Neural crest cell (in vitro differentiated cells): Measurements from ENCODE around the gene CD200R1. TPM values are rescaled to one million over a fixed set of nuclear protein-coding genes. Genes with fewer than 3 reads are reported as not detected.

Source experiments
- DNase-seq: peaks from one replicate; pipeline ENCODE4 v3.0.0; 2021; ENCODE audit warnings: low read depth, mixed read lengths, low spot score
- H3K27ac Mint-ChIP-seq: one replicate; pipeline ENCODE4 v1.8.0; 2021; ENCODE audit warnings: mild to moderate bottlenecking, mixed read lengths; ENCODE audit not compliant: unreplicated experiment
- H3K27me3 Mint-ChIP-seq: 2 replicates; pipeline ENCODE4 v1.8.0; 2021; ENCODE audit warnings: low read depth, mild to moderate bottlenecking, mixed read lengths
- H3K36me3 Mint-ChIP-seq: 2 replicates; pipeline ENCODE4 v1.8.0; 2021; ENCODE audit warnings: low read depth, mild to moderate bottlenecking, mixed read lengths
- H3K4me1 Mint-ChIP-seq: 2 replicates; pipeline ENCODE4 v1.8.0; 2021; ENCODE audit warnings: mixed read lengths
- H3K4me3 Mint-ChIP-seq: one replicate; pipeline ENCODE4 v1.8.0; 2021; ENCODE audit warnings: mild to moderate bottlenecking, mixed read lengths
- H3K9me3 Mint-ChIP-seq: 2 replicates; pipeline ENCODE4 v1.8.0; 2021; ENCODE audit warnings: mixed read lengths
- CTCF ChIP-seq: fragments of 200-600 bp; sonication (generic); conservative IDR thresholded peaks from 2 replicates; pipeline ENCODE4 v1.5.0; 2021; ENCODE audit warnings: antibody characterized with exemption, mild to moderate bottlenecking
- total RNA-seq: library from RNA; stranded (reverse); gene quantifications from 2 replicates; pipeline ENCODE4 v1.2.1, GENCODE V29; 2021

CD200R1 gene
- total RNA-seq, 1 donor from 2014 or later = not detected

GRCh38 chr3:112904786-112905185 lies 70.1 kb downstream of the CD200R1 start:
- no peak overlapping the region for H3K27ac Mint-ChIP-seq
- H3K27me3 Mint-ChIP-seq = no peaks in the 10 kb centered on the region
- no peak overlapping the region for H3K4me3 Mint-ChIP-seq
- no peaks in the 10 kb centered on the region for H3K36me3 Mint-ChIP-seq
- TF ChIP-seq CTCF = no peak
- DNase-seq = no peak
- H3K9me3 Mint-ChIP-seq = peaks cover 8% of the 10 kb centered on the region
- H3K4me1 Mint-ChIP-seq = no peaks in the 10 kb centered on the region

- Mint-ChIP-seq H3K4me1 (no peaks in the 10 kb centered on the region), H3K36me3 (no peaks in the 10 kb centered on the region), H3K4me3 (no peak overlapping the region), H3K9me3 (peaks cover 8% of the 10 kb centered on the region), H3K27me3 (no peaks in the 10 kb centered on the region), H3K27ac (no peak overlapping the region)
- no peak for TF ChIP-seq CTCF
- no peak for DNase-seq
These were observed 74.8 kb downstream of the CD200R1 start for GRCh38 chr3:112900113-112900512.

GRCh38 chr3:112897791-112898190 lies 77.1 kb downstream of the CD200R1 start:
- Mint-ChIP-seq H3K9me3 (peaks cover 2% of the 10 kb centered on the region), H3K27ac (no peak overlapping the region), H3K4me1 (no peaks in the 10 kb centered on the region), H3K36me3 (no peaks in the 10 kb centered on the region), H3K4me3 (no peak overlapping the region), H3K27me3 (no peaks in the 10 kb centered on the region)
- TF ChIP-seq CTCF = no peak
- DNase-seq = no peak

- no peak for TF ChIP-seq CTCF
- Mint-ChIP-seq H3K27ac (no peak overlapping the region), H3K9me3 (peaks cover 4% of the 10 kb centered on the region), H3K4me3 (no peak overlapping the region), H3K27me3 (no peaks in the 10 kb centered on the region), H3K36me3 (no peaks in the 10 kb centered on the region), H3K4me1 (no peaks in the 10 kb centered on the region)
- no peak for DNase-seq
These were observed 80.6 kb downstream of the CD200R1 start for GRCh38 chr3:112894258-112894657.

- H3K4me1 Mint-ChIP-seq = no peaks in the 10 kb centered on the region
- H3K27ac Mint-ChIP-seq = no peak overlapping the region
- H3K4me3 Mint-ChIP-seq = no peak overlapping the region
- DNase-seq = no peak
- H3K36me3 Mint-ChIP-seq = no peaks in the 10 kb centered on the region
- TF ChIP-seq CTCF = no peak
- H3K27me3 Mint-ChIP-seq = no peaks in the 10 kb centered on the region
- peaks cover 4% of the 10 kb centered on the region for H3K9me3 Mint-ChIP-seq
These were observed 85.5 kb downstream of the CD200R1 start for GRCh38 chr3:112889357-112889756.
